Kidney (tissue), 14 donors: ENCODE measurements around the gene CD79B. TPM values are rescaled to one million over a fixed set of nuclear protein-coding genes. Genes with fewer than 3 reads are reported as not detected.
"Not testable (repeated sequence)": the region's sequence is repeated elsewhere in the genome, so short reads cannot be mapped to it uniquely, and the experiment has no call there.

Experiments used
- DNase-seq, 5 donors: peaks; one replicate each; pipeline ENCODE4 v3.0.0-alpha.2; 2013 to 2020
- FAIRE-seq: peaks from 2 replicates; lab custom pipeline; 2012; peaks lifted over from hg19 to GRCh38; lab: Jason Lieb, UNC
- H3K27ac ChIP-seq, 2 donors: one replicate each; pipeline ENCODE4 v1.7.0; 2013; ENCODE audit warnings: low read depth in 2 of 2, low read length in 2 of 2, inconsistent platforms in 1 of 2
- H3K27me3 ChIP-seq: one replicate; pipeline ENCODE4 v1.7.1; 2013; ENCODE audit warnings: low read length, inconsistent platforms; ENCODE audit not compliant: control insufficient read depth, insufficient read depth
- H3K36me3 ChIP-seq, 3 donors: one replicate each; pipeline versions ENCODE4 v1.7.0 to v1.7.1; 2013; ENCODE audit warnings: low read length in 3 of 3, control low read depth in 1 of 3, inconsistent platforms in 1 of 3; ENCODE audit not compliant: insufficient read depth in 3 of 3, control insufficient read depth in 2 of 3
- H3K4me1 ChIP-seq, 3 donors: one replicate each; pipeline versions ENCODE4 v1.7.0 to v1.7.1; 2013; ENCODE audit warnings: low read length in 3 of 3, inconsistent platforms in 1 of 3, low read depth in 1 of 3; ENCODE audit not compliant: control insufficient read depth in 2 of 3, insufficient read depth in 2 of 3
- H3K4me3 ChIP-seq, 3 donors: one replicate each; pipeline versions ENCODE4 v1.7.0 to v1.8.1; 2013; ENCODE audit warnings: low read length in 3 of 3, control low read depth in 1 of 3, inconsistent platforms in 1 of 3
- H3K9ac ChIP-seq, 3 donors: one replicate each; pipeline versions ENCODE4 v1.7.0 to v1.7.1; 2013; ENCODE audit warnings: low read length in 3 of 3, control low read depth in 1 of 3, inconsistent platforms in 1 of 3
- H3K9me3 ChIP-seq, 3 donors: one replicate each; pipeline versions ENCODE4 v1.7.0 to v1.7.1; 2013; ENCODE audit warnings: low read length in 3 of 3, control low read depth in 1 of 3, inconsistent platforms in 1 of 3; ENCODE audit not compliant: control insufficient read depth in 2 of 3, insufficient read depth in 1 of 3
- intact Hi-C: fragments of 100-400 bp; cut with DNase I; formaldehyde crosslinking; loops from one replicate; pipeline ENCODE4 v1.11.1; 2022
- polyA plus RNA-seq: library from polyadenylated mRNA; stranded (reverse); fragments of 350-450 nt; fragmentation: Illumina TruSeq; extraction: RNeasy Lipid Tissue Mini Kit (QIAGEN cat#74804); gene quantifications from one replicate; pipeline ENCODE4 v1.2.3, GENCODE V29; 2014; ENCODE audit warnings: low read depth, low replicate concordance; ENCODE audit not compliant: insufficient read depth
- total RNA-seq: library from RNA; stranded (reverse); fragmentation: NEBNext Ultra II Directional; extraction: Animal tissue kit (Norgen Biotek cat#: 25700); gene quantifications from one replicate; pipeline ENCODE4 v1.2.1, GENCODE V29; 2021
- TF ChIP-seq, protein P1 (sequence below): IDR thresholded peaks from 3 replicates; pipeline ENCODE4 v1.5.1; 2012; ENCODE audit warnings: mild to moderate bottlenecking, moderate library complexity, borderline replicate concordance; ENCODE audit not compliant: insufficient read depth; ENCODE audit errors: extremely low read depth
- donor health status: control.
- donor health status: control.
- donor health status: control.
- donor health status: control.
- donor health status: control.
- donor health status: DM: yes; HTN: yes; CAD: no.
- donor health status: Normal renal cell carcinoma (clear cell type).

Gene CD79B
- total and polyA plus RNA-seq, 2 donors from 2014 or later = 5.2 to 11.4 TPM

DNA sequence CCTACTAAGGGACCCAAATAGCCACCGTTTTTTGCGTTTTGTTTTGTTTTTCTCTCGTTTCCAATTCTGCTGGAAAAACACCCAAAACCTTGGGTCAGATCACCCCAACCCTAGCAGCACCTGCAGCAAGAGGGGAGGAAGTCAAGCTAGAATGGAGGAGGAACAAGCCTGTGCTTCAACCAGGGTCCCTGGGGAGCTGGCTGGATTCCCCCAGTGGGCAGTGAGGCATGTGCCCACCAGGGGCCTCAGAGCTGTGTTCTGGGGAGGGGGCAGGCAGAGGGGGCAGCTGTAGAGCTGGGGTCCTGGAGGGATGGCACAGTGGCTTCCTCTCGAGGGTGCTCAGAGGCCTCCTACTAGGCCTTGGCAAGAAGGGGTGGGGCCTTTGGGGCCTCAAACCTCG is 6.5 kb downstream of the CD79B start:
- H3K36me3 ChIP-seq = no peaks in the 10 kb centered on the region
- no peaks in the 10 kb centered on the region for H3K9me3 ChIP-seq
- no peak overlapping the region for H3K4me3 ChIP-seq
- H3K27ac ChIP-seq = no peak overlapping the region
- no peak overlapping the region for H3K9ac ChIP-seq
- FAIRE-seq = no peak
- no peaks in the 10 kb centered on the region for H3K27me3 ChIP-seq
- DNase-seq = peak in 1 of 5 donors; percentile 44
- no peaks in the 10 kb centered on the region for H3K4me1 ChIP-seq
- intact Hi-C loops = no loop called here
- TF ChIP-seq, protein P1, sequence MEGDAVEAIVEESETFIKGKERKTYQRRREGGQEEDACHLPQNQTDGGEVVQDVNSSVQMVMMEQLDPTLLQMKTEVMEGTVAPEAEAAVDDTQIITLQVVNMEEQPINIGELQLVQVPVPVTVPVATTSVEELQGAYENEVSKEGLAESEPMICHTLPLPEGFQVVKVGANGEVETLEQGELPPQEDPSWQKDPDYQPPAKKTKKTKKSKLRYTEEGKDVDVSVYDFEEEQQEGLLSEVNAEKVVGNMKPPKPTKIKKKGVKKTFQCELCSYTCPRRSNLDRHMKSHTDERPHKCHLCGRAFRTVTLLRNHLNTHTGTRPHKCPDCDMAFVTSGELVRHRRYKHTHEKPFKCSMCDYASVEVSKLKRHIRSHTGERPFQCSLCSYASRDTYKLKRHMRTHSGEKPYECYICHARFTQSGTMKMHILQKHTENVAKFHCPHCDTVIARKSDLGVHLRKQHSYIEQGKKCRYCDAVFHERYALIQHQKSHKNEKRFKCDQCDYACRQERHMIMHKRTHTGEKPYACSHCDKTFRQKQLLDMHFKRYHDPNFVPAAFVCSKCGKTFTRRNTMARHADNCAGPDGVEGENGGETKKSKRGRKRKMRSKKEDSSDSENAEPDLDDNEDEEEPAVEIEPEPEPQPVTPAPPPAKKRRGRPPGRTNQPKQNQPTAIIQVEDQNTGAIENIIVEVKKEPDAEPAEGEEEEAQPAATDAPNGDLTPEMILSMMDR = no peak

DNA sequence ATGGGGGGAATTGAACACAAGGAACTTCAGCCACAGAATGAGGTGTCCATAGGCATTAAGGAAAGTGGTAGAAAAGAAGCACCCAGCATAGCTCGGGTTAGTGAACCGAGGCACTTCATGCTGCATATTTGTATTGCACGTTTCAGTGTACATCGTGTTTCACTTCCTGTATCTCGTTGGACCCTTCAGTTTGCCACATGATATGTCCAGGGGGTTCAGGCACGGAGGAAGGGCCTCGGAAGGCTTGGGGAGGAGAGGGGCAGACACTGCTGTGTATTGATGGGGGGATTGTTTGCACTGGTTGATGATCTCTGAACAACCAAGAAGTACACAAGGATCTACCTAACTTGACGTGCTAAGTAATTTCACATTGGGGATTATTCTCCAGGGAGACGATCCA is 9.7 kb downstream of the CD79B start:
- DNase-seq, H3K27me3 ChIP-seq, H3K36me3 ChIP-seq, H3K9me3 ChIP-seq, H3K9ac ChIP-seq, H3K4me3 ChIP-seq, H3K4me1 ChIP-seq, intact Hi-C loops, FAIRE-seq, H3K27ac ChIP-seq: not testable (repeated sequence)

DNA sequence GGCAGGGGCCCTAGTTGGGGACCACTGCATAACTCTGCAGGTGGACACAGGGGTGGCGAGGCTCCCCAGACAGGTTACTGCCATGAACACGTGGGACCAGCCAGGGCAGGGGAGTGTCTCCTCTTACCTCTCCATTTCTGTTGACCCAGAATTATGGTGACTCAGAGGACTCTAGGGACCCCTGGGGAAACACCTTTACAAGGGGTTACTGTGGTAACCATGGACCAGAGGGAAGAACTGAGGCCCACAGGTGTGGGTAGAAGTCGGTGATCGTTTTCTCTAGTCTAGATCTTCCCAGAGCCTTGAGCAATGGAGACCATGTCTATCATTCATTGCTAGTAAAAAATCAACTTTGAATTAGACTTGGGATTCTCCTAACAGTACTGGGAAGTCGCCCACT is 11.4 kb downstream of the CD79B start:
- H3K4me3 ChIP-seq, intact Hi-C loops, H3K9me3 ChIP-seq, H3K27ac ChIP-seq, H3K27me3 ChIP-seq, H3K4me1 ChIP-seq, H3K36me3 ChIP-seq, DNase-seq, FAIRE-seq, H3K9ac ChIP-seq: not testable (repeated sequence)

DNA sequence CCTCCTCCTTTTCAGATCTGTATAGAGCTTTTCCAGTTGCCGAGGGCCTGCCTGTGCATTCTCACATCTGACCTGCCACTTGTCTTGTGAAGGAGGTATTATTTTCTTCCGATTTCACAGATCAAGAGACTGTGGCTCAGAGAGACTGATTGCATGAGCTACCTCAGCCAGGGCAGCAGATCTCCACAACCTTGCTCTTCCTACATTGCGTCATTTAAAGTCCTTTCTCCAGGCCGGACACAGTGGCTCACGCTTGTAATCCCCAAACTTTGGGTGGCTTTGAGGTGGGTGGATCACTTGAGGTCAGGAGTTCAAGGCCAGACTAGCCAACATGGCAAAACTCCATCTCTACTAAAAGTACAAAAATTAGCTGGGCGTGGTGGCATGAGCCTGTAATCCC is 12.1 kb downstream of the CD79B start:
- DNase-seq, intact Hi-C loops, H3K36me3 ChIP-seq, H3K4me3 ChIP-seq, H3K9me3 ChIP-seq, H3K27me3 ChIP-seq, H3K9ac ChIP-seq, H3K4me1 ChIP-seq, FAIRE-seq, H3K27ac ChIP-seq: not testable (repeated sequence)

DNA sequence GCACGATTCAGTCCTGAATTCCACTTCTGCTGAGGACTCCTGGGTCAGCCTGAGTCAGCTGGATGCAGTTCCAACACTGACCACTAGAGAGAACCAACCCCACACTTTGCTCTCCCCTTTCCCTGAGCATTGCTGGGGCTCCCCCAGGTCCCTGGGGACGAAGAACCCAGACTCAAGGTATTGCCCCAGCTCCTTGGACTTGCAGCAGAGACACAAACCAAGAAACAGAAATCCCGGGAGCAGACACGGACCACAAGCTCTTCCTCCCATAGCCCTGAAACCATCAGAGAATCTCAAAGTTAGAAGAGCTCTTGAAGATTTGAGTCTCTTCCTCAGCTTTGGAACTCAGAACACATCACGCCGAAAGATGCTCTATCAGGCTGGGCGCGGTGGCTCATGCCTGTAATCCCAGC is 12.8 kb downstream of the CD79B start:
- TF ChIP-seq, protein P1 = peak; percentile 93
- peak in 4 of 5 donors; percentile 47 to 67 (median 56) for DNase-seq
- Histone ChIP-seq H3K27me3 (no peaks in the 10 kb centered on the region), H3K9me3 (no peaks in the 10 kb centered on the region), H3K4me3 (no peak overlapping the region), H3K36me3 (no peaks in the 10 kb centered on the region), H3K4me1 (no peaks in the 10 kb centered on the region), H3K27ac (no peak overlapping the region), H3K9ac (no peak overlapping the region)
- no peak for FAIRE-seq
- intact Hi-C loops = loop anchor here (10.0 kb wide), 2 partner anchors 95 to 215 kb away; partner anchors contain the start of gene ERN1

DNA sequence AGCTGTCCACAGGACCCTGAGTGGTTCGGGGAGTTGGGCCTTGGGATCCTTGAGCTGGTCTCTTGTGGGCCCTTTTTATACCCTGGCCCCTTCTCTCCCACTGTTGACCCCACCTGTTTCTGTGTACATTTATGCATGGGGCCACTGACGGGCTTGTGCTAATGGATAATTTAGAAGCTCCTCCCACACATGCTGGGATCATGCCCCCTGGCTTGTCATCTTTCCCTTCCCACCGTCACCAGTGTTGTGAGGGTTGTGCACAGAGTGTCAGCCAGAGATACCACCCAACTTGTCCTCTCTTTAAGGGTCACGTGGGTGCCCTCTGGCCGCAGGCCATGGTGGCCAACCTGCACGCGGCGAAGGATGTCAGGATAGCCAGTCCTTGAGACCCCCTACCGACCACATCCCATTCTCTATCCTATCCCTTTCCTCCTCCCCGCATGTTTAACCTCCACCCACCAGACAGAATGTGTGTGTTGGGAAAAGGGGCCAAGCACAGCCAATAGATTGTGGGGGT is 13.3 kb downstream of the CD79B start, which contains the start of gene GH1:
Gene GH1 (minus strand): TSS at position 51 of the 517 bp plus-strand sequence. CDS start 63 bp downstream, outside the sequence.
- DNase-seq = peak in 1 of 5 donors; percentile 56
- H3K27ac ChIP-seq, FAIRE-seq, H3K9ac ChIP-seq, H3K36me3 ChIP-seq, H3K27me3 ChIP-seq, H3K4me1 ChIP-seq, H3K4me3 ChIP-seq, H3K9me3 ChIP-seq: not testable (repeated sequence)
- intact Hi-C loops = loop anchor here (10.0 kb wide), 2 partner anchors 96 to 216 kb away; partner anchors contain the start of gene ERN1
